Measurements from ENCODE around the gene ARL16. TPM values are rescaled to one million over a fixed set of nuclear protein-coding genes. Genes with fewer than 3 reads are reported as not detected.

The ARL16 gene
- total RNA-seq, 2 experiments from 2014 or later: 14.9 to 15.4 TPM

DNA sequence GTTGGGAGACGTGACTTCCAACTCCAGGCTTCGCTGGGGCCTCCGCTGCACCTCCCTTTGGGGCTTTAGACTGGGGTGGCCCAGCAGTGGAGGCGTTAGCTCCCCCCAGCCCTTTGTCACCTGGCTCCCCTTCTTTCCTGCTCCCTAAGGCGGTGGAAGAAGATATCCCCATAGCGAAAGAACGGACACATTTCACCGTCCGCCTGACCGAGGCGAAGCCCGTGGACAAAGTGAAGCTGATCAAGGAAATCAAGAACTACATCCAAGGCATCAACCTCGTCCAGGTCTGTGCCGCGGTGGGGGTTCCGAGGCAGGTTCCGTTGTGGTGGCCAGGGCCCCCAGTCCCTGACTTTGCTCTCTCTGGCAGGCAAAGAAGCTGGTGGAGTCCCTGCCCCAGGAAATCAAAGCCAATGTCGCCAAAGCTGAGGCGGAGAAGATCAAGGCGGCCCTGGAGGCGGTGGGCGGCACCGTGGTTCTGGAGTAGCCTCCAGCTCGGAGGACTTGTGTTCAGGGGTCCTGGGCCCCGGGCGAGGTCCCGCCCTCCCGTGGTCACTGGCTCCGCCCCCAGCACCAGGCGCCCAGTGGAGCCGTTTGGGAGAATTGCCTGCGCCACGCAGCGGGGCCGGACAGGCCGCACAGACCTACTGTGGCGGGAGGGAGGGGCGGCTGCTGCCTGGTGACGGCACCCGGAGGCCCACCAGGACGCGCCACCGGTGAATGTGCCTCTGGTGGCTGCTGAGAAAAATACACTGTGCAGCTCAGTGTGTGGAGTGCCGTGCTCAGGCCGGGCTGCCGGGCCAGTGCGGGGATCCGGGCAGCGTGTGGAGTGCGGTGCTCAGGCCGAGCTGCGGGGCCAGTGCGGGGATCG is 23.4 kb upstream of the ARL16 start:
- H3K27ac Mint-ChIP-seq: no peak overlapping the region

DNA sequence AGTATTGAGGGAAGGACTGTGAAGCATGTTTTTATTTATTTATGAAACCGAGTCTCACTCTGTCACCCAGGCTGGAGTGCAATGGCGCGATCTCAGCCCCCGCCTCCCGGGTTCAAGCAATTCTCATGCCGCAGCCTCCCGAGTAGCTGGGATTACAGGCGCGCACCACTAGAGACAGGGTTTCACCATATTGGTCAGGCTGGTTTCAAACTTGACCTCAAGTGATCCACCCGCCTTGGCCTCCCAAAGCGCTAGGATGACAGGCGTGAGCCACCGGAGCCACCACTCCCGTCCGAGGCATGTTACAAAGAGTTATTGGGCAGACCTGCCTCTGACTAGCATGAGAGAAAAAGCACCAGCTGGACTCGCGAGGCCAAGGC is 22.6 kb upstream of the ARL16 start:
- Mint-ChIP-seq H3K27me3 (no peaks in the 10 kb centered on the region), H3K36me3 (peaks cover 34% of the 10 kb centered on the region), H3K4me3 (no peak overlapping the region), H3K9me3 (ENCODE audit: low read depth) (no peaks in the 10 kb centered on the region), H3K27ac (no peak overlapping the region), H3K4me1 (peaks cover 36% of the 10 kb centered on the region)
- DNase-seq (no peak), ATAC-seq (no peak)
- CTCF ChIA-PET: interaction anchor here (1.2 kb wide), 1 partner anchor 23 kb away, joined by 3 read pairs; the partner anchor contains the start of genes ARL16 and HGS

More for the DNA sequence above, 23.4 kb upstream of the ARL16 start:
- ATAC-seq (no peak), DNase-seq (no peak)
- Mint-ChIP-seq H3K27me3 (no peaks in the 10 kb centered on the region), H3K4me1 (peaks cover 34% of the 10 kb centered on the region), H3K36me3 (peaks cover 28% of the 10 kb centered on the region), H3K9me3 (ENCODE audit: low read depth) (no peaks in the 10 kb centered on the region), H3K4me3 (no peak overlapping the region)
- CTCF ChIA-PET: interaction anchor here (1.2 kb wide), 1 partner anchor 24 kb away, joined by 3 read pairs; the partner anchor contains the start of genes ARL16 and HGS

DNA sequence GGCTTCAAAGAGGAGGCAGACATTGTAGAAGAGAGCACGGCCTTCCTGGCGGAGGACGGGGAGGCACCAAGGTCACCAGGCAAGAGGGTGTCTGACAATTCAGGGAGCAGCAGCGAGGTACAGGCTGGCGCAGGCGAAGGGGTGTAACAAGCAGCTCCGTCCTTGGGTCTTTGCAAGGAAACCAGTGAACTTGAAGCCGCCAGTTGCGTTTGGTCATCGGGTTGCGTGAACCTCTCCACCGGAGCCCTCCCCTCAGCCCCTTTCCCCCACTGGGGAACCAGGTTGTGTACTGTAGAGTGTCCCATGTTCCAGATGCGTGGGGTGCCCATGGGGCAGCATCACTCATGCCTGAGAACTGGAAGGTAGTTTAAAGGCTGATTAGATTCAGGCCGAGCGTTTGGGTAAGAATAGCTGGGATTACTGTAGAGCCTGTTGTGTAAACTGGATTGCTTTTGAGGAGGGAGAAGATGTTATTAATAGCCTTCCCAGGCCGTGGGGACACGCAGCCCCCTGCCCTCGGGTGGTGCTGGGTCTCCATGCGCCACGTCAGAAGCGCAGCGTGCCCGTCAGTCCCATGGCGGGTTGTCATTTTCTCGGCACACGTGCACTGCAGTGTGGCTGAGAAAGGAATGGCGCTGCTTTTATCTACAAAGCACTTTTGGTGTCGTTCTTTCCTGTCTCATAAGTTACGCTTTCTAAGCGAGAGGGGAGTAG is 22.1 kb upstream of the ARL16 start:
- Mint-ChIP-seq H3K9me3 (ENCODE audit: low read depth) (no peaks in the 10 kb centered on the region), H3K27me3 (no peaks in the 10 kb centered on the region), H3K27ac (no peak overlapping the region), H3K4me1 (peaks cover 36% of the 10 kb centered on the region), H3K36me3 (peaks cover 39% of the 10 kb centered on the region), H3K4me3 (peak overlapping the region; percentile 14)
- no peak for ATAC-seq
- no peak for DNase-seq
- CTCF ChIA-PET: interaction anchor here (0.7 to 1.2 kb wide), 4 partner anchors 10 to 30 kb away, joined by 3 to 4 read pairs (median 4); partner anchors contain the start of genes ARL16 and HGS

GRCh38 chr17:81703747-81704654 is 20.4 kb upstream of the ARL16 start:
- no peaks in the 10 kb centered on the region for H3K27me3 Mint-ChIP-seq
- peaks cover 44% of the 10 kb centered on the region for H3K36me3 Mint-ChIP-seq
- H3K9me3 Mint-ChIP-seq (ENCODE audit: low read depth): no peaks in the 10 kb centered on the region
- ATAC-seq (no peak), DNase-seq (no peak)
- peaks cover 33% of the 10 kb centered on the region for H3K4me1 Mint-ChIP-seq
- peak overlapping the region; percentile 90 for H3K4me3 Mint-ChIP-seq
- CTCF ChIA-PET: interaction anchor here (0.9 to 3.2 kb wide), 7 partner anchors 7 to 250 kb away, joined by 3 to 9 read pairs (median 7); partner anchors contain the start of genes ARL16 and HGS
- H3K27ac Mint-ChIP-seq: peak overlapping the region; percentile 85

GRCh38 chr17:81702934-81703746 is 19.5 kb upstream of the ARL16 start, which contains the start of gene MRPL12:
Gene MRPL12, plus strand, starts transcription at chr17:81703367. Its CDS starts 135 bp downstream, at chr17:81703502.
- no peaks in the 10 kb centered on the region for H3K27me3 Mint-ChIP-seq
- CTCF ChIA-PET: interaction anchor here (0.6 to 3.2 kb wide), 14 partner anchors 8 to 685 kb away, joined by 3 to 9 read pairs (median 4); partner anchors contain the start of genes ARL16 and HGS

GRCh38 chr17:81701288-81702071 is 17.9 kb upstream of the ARL16 start:
- CTCF ChIA-PET: interaction anchor here (1.1 to 3.2 kb wide), 9 partner anchors 8 to 683 kb away, joined by 3 to 9 read pairs (median 5); partner anchors contain the start of genes ARL16 and HGS
- H3K27ac Mint-ChIP-seq: peak overlapping the region; percentile 93
- H3K27me3 Mint-ChIP-seq: no peaks in the 10 kb centered on the region
- H3K36me3 Mint-ChIP-seq: peaks cover 54% of the 10 kb centered on the region
- no peaks in the 10 kb centered on the region for H3K9me3 Mint-ChIP-seq (ENCODE audit: low read depth)
- ATAC-seq: no peak
- DNase-seq: no peak
- H3K4me3 Mint-ChIP-seq: peak overlapping the region; percentile 90
- peaks cover 36% of the 10 kb centered on the region for H3K4me1 Mint-ChIP-seq

More at GRCh38 chr17:81702934-81703746, 19.5 kb upstream of the ARL16 start, which contains the start of gene MRPL12:
- H3K36me3 Mint-ChIP-seq: peaks cover 49% of the 10 kb centered on the region
- H3K4me1 Mint-ChIP-seq: peaks cover 36% of the 10 kb centered on the region
- peak within 1 kb of the TSS; percentile 93 for H3K27ac Mint-ChIP-seq
- DNase-seq (peak; percentile 95), ATAC-seq (peak; percentile 89)
- H3K9me3 Mint-ChIP-seq (ENCODE audit: low read depth): no peaks in the 10 kb centered on the region
- peak within 1 kb of the TSS; percentile 90 for H3K4me3 Mint-ChIP-seq

DNA sequence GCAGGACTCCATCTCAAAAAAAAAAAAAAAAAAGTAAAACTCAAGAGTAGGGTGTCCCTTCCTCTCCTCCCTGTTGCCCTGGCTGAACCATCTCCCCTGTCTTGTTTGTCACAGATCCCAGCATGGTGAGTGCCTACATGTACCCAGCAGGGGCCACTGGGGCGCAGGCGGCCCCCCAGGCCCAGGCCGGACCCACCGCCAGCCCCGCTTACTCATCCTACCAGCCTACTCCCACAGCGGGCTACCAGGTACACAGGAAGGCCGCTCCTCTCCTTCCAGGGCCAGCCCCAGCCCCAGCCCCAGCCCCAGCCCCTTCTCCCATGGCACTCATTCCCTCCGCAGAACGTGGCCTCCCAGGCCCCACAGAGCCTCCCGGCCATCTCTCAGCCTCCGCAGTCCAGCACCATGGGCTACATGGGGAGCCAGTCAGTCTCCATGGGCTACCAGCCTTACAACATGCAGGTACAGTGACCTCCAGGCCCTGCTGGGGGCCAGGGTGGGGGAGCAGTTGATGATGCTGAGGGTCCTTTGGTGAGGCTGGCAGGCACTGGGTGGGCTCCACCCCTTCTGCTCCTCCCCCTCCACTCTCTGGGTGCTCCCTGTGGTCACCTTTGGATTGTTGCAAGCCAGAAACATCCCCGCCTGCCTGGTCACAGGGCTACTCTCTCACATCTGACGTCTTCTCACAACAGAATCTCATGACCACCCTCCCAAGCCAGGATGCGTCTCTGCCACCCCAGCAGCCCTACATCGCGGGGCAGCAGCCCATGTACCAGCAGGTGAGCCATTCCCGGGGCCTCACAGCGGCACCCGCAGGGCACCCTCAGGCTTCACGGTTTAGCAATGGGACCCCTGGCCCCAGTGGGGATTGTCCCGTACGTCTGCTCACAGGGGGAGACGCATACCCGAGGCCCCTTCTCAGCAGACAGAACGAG is 17.0 kb upstream of the ARL16 start:
- Mint-ChIP-seq H3K4me1 (peaks cover 32% of the 10 kb centered on the region), H3K36me3 (peaks cover 47% of the 10 kb centered on the region), H3K27ac (peak overlapping the region; percentile 35), H3K27me3 (no peaks in the 10 kb centered on the region), H3K4me3 (peak overlapping the region; percentile 90), H3K9me3 (ENCODE audit: low read depth) (no peaks in the 10 kb centered on the region)
- DNase-seq (no peak), ATAC-seq (no peak)
- CTCF ChIA-PET: interaction anchor here (0.6 to 3.2 kb wide), 4 partner anchors 17 to 150 kb away, joined by 3 to 9 read pairs (median 6); partner anchors contain the start of genes ARL16 and HGS

GRCh38 chr17:81697261-81698044 is 13.9 kb upstream of the ARL16 start:
- H3K27ac Mint-ChIP-seq: no peak overlapping the region
- peaks cover 36% of the 10 kb centered on the region for H3K36me3 Mint-ChIP-seq
- H3K4me1 Mint-ChIP-seq: peaks cover 22% of the 10 kb centered on the region
- DNase-seq (no peak), ATAC-seq (no peak)
- CTCF ChIA-PET: no interaction called here
- H3K27me3 Mint-ChIP-seq: no peaks in the 10 kb centered on the region
- H3K9me3 Mint-ChIP-seq (ENCODE audit: low read depth): no peaks in the 10 kb centered on the region
- no peak overlapping the region for H3K4me3 Mint-ChIP-seq

DNA sequence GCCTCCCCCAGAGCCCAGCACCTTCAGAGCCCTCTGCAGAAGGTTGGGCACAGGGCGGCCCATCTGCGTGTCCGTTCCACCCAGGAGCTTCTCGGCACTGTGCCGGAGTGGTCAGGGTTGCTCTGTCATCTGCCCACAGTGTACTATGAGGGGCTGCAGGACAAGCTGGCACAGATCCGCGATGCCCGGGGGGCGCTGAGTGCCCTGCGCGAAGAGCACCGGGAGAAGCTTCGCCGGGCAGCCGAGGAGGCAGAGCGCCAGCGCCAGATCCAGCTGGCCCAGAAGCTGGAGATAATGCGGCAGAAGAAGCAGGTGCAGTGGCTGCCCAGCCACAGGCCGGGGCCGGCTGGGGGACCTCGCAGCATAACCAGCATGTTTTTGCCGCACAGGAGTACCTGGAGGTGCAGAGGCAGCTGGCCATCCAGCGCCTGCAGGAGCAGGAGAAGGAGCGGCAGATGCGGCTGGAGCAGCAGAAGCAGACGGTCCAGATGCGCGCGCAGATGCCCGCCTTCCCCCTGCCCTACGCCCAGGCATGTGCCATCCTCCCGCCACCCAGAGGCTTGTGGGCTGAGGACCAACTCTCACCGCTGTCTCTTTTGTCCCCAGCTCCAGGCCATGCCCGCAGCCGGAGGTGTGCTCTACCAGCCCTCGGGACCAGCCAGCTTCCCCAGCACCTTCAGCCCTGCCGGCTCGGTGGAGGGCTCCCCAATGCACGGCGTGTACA is 12.8 kb upstream of the ARL16 start:
- no peaks in the 10 kb centered on the region for H3K9me3 Mint-ChIP-seq (ENCODE audit: low read depth)
- peaks cover 14% of the 10 kb centered on the region for H3K4me1 Mint-ChIP-seq
- no peak for DNase-seq
- no peak overlapping the region for H3K4me3 Mint-ChIP-seq
- ATAC-seq: no peak
- no peak overlapping the region for H3K27ac Mint-ChIP-seq
- no peaks in the 10 kb centered on the region for H3K27me3 Mint-ChIP-seq
- CTCF ChIA-PET: no interaction called here
- H3K36me3 Mint-ChIP-seq: peaks cover 35% of the 10 kb centered on the region
